T-helper 1 cell treated with Interleukin-12 subunit alpha and Interleukin-12 subunit beta and Interleukin-4 antibody, amounts not matched to agents 30 μg/mL and 1 μg/mL, for 36 hours (primary cell): Measurements from ENCODE around the gene PLEKHM2.

Experiments
- H3K27ac Mint-ChIP-seq: one replicate; pipeline ENCODE4 v1.8.0; 2021; ENCODE audit warnings: mild to moderate bottlenecking, mixed read lengths
- H3K27me3 Mint-ChIP-seq: one replicate; pipeline ENCODE4 v1.8.0; 2021; ENCODE audit warnings: low read depth, mixed read lengths
- H3K36me3 Mint-ChIP-seq: one replicate; pipeline ENCODE4 v1.8.0; 2021; ENCODE audit warnings: low read depth, mixed read lengths
- H3K4me1 Mint-ChIP-seq: one replicate; pipeline ENCODE4 v1.8.0; 2021; ENCODE audit warnings: low read depth, mixed read lengths
- H3K4me3 Mint-ChIP-seq: one replicate; pipeline ENCODE4 v1.8.0; 2021; ENCODE audit warnings: mild to moderate bottlenecking, moderate library complexity, mixed read lengths
- H3K9me3 Mint-ChIP-seq: one replicate; pipeline ENCODE4 v1.8.0; 2021; ENCODE audit warnings: mixed read lengths

Gene PLEKHM2

DNA sequence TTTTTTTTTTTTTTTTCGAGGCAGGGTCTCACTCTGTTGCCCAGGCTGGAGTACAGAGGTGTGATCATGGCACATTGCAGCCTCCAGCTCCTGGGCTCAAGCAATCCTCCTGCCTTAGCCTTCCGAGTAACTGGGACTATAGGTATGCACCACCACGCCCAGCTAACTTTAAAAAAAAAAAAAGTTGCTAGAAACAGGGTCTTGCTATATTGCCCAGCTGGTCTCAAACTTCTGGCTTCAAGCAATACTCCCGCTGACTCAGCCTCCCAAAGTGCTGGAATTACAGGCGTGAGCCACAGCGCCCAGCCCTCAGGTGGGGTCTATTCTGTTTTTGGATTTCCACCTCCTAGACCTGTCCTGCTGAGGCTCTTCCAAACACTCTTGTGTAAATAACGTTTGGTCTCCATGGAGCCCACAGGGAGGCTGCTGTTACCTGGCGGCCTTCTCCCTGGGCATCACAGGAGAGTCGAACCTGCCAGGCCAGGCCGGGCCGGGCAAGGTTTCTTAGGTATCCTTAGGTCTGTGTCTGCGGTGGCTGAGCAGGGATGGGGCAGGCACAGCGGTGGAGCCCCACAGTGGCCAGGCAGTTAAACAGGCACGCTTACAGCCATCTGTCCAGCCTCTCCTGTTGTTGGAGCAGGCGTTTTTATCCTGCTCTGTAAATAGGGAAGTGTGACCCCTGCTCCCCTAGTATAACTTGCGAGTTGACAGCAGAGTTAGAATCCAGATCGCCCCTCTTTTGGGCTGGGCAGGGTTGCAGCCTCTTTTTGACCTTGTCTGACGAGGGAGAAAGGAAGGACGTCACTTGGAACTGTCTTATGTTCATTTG lies 18.8 kb downstream of the PLEKHM2 start:
- Mint-ChIP-seq H3K9me3 (no peaks in the 10 kb centered on the region), H3K27me3 (no peaks in the 10 kb centered on the region), H3K36me3 (peaks cover 16% of the 10 kb centered on the region), H3K4me3 (no peak overlapping the region), H3K27ac (no peak overlapping the region), H3K4me1 (peaks cover 13% of the 10 kb centered on the region)

DNA sequence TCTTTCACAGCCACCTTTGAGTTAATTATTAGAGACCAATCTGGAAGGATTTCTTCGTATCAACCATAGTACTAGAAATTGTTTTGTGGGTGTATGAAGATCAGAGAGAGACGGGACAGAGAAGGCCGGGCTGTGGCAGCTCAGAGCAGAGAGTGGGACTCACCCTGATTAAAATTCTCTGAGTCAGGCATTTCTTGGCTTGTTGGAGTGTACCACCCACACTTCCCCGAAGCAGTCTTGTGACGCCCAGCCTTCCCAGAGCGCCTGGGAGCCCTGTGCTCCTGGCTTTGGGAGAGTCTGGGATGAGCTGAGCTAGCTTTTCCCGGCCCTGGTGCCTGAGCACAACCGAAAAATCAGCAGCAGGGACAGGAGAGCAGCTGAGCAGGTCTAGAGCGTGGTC lies 19.4 kb downstream of the PLEKHM2 start:
- Mint-ChIP-seq H3K27ac (no peak overlapping the region), H3K9me3 (no peaks in the 10 kb centered on the region), H3K27me3 (no peaks in the 10 kb centered on the region), H3K4me3 (no peak overlapping the region), H3K36me3 (peaks cover 16% of the 10 kb centered on the region), H3K4me1 (peaks cover 10% of the 10 kb centered on the region)

DNA sequence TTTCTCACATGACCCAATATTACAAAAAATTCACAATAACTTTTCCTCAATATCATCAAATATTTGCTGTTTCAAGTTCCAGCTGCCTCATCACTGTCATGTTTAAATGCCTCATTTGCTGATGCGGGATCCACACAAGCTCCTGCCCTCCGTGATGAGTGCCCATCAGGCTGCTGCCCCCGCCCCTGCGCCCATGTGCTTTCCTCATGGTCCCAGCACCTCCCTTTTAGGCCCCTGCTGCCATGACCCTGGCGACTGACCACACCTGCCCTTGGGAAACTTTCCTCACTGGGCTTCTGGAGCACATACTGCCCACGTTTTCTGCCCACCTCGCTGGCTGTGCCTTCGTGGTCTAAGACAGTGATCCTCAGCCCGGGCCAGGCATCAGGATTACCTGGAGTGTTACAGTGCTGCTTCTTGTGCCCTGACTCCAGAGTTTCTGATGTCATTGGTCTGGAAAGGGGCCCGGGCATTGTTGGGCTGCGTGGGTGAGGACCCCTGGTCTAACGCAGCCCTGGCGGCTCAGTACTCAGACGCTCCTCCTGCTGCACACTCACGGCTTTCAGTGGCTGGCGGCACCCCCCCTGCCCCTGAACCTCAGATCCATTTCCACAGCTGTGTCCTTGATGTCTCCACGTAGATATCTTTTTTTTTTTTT lies 20.5 kb downstream of the PLEKHM2 start:
- H3K9me3 Mint-ChIP-seq: no peaks in the 10 kb centered on the region
- no peak overlapping the region for H3K4me3 Mint-ChIP-seq
- peaks cover 8% of the 10 kb centered on the region for H3K4me1 Mint-ChIP-seq
- H3K27ac Mint-ChIP-seq: no peak overlapping the region
- no peaks in the 10 kb centered on the region for H3K27me3 Mint-ChIP-seq
- peaks cover 16% of the 10 kb centered on the region for H3K36me3 Mint-ChIP-seq

DNA sequence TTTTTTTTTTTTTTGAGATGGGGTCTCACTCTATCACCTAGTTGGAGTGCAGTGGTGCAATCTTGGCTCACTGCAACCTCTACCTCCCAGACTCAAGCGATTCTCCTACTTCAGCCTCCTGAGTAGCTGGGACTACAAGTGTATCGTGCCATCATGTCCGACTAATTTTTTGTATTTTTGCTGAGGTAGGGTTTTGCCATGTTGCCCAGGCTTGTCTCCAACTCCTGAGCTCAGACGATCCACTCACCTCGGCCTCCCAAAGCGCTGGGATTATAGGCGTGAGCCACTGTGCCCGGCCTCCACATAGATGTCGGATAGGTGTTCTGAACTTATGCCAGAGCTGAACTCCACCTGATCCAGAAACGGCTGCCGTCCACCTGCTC lies 21.1 kb downstream of the PLEKHM2 start:
- no peaks in the 10 kb centered on the region for H3K9me3 Mint-ChIP-seq
- no peak overlapping the region for H3K4me3 Mint-ChIP-seq
- H3K36me3 Mint-ChIP-seq: peaks cover 16% of the 10 kb centered on the region
- H3K4me1 Mint-ChIP-seq: peaks cover 8% of the 10 kb centered on the region
- H3K27ac Mint-ChIP-seq: no peak overlapping the region
- no peaks in the 10 kb centered on the region for H3K27me3 Mint-ChIP-seq

DNA sequence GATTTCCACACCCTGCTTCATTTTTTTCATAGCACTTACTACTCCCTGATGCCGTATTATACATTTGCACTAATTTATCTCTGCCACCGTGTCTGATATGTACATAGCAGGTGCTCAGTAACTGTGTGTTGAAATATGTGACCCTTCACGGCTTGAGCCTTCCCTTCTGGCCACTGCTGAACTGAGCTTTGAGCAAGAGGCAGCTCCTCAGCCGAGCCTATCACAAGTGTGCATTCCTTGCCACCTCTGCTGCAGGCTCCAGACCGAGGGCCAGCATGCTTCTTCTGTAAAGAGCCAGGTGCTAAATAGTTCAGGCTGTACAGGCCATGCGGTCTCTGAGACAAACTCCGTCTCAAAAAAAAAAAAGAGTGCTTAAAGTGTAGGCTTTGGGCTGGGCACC lies 22.6 kb downstream of the PLEKHM2 start:
- Mint-ChIP-seq H3K4me3 (no peak overlapping the region), H3K27me3 (no peaks in the 10 kb centered on the region), H3K4me1 (peaks cover 8% of the 10 kb centered on the region), H3K36me3 (peaks cover 11% of the 10 kb centered on the region), H3K9me3 (no peaks in the 10 kb centered on the region), H3K27ac (no peak overlapping the region)

DNA sequence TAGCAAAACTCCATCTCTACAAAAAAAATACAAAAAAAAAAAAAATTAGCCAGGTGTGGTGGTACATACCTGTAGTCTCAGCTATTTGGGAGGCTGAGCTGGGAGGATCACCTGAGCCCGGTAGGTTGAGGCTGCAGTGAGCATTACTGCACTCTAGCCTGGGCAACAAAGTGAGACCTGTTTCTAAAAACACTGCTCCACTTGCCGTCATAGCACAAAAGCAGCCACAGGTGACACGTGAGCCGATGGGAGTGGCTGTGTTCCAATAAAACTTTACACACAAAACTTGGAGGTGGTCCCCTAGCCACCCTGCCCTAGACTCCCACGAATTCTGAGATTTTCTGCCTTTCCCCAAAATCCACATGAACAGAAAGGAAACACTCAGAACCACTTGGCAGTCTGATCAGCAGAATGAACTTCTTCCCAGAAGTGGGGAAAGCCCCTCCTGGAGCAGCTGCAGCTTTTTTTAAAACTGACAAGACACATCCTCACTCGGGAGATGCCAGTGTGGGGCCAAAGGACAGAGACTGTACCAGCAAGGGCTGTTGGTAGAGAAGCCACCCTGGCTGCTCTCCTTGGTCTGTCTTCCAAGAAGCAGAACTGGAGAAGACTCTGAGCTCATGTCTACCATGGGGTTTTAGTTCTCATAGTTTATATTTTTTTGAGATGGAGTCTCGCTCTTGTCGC lies 23.3 kb downstream of the PLEKHM2 start:
- Mint-ChIP-seq H3K36me3 (peaks cover 10% of the 10 kb centered on the region), H3K27me3 (no peaks in the 10 kb centered on the region), H3K9me3 (no peaks in the 10 kb centered on the region), H3K4me1 (peaks cover 8% of the 10 kb centered on the region), H3K4me3 (no peak overlapping the region), H3K27ac (no peak overlapping the region)

DNA sequence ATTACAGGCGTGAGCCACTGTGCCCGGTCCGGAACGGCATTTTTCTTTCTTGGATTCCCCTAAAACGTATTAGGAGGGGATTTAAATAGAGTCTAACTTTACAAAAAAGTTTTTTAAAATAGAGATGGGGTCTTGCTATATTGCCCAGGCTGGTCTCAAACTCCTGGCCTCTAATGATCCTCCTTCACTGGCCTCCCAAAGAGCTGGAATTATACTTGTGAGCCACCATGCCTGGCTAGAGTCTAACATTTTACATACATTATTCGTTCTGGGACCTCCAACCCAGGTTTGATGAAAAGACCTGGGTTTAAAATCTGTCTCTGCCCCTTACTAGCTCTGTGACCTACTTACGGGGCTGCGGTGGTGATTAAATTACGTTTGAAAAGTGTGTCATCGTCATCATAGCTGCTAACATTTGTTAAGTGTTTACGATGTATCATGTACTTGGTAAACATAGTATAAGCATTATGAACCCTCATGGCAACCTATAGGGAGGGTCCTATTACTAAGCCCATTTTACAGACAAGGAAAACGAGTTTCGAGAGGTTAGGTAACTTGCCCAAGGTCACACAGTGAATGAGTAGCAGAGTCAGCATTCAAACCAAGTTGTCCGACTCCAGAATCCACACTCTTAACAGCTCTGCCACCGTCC lies 24.5 kb downstream of the PLEKHM2 start:
- Mint-ChIP-seq H3K27ac (no peak overlapping the region), H3K36me3 (peaks cover 10% of the 10 kb centered on the region), H3K4me3 (no peak overlapping the region), H3K9me3 (no peaks in the 10 kb centered on the region), H3K27me3 (no peaks in the 10 kb centered on the region), H3K4me1 (peaks cover 6% of the 10 kb centered on the region)

DNA sequence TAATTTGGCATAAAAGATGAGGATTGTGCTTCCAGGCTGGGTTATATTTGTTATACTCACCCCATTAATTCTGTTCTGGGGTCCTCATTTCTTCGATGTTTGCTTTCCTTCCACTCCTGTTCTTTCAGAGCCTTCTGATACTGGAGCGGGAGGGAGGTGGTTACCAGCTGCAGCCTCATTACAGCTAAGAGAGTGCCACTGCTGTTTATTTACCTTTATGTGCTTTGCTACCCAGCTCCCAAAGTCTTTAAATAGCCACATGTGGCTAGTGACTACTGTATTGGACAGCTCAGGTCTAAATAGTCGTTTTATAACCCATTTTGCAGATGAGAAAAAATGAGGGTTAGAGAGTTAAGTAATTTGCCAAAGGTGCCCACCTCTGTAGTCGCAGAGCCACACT lies 25.1 kb downstream of the PLEKHM2 start:
- Mint-ChIP-seq H3K36me3 (peaks cover 9% of the 10 kb centered on the region), H3K9me3 (no peaks in the 10 kb centered on the region), H3K4me1 (peaks cover 5% of the 10 kb centered on the region), H3K27ac (no peak overlapping the region), H3K4me3 (no peak overlapping the region), H3K27me3 (no peaks in the 10 kb centered on the region)

DNA sequence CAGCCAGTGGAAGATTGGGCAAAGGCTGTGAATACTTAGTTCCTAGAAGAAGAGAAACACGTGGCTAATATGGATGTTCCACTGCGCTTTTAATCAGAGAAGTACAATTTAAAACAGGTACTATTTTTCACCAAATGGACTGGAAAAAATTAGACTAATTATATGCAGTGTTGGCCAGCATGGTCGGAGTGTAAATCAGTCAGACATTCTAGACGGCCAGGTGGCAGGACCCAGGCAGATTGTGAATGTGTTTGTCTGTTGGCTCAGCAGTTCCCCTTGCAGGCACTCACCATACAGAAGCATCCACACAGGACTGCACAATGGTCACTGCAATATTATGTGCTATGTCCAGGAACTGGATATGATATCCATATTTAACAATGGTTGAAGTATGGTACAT lies 28.0 kb downstream of the PLEKHM2 start:
- Mint-ChIP-seq H3K27me3 (no peaks in the 10 kb centered on the region), H3K4me1 (no peaks in the 10 kb centered on the region), H3K9me3 (no peaks in the 10 kb centered on the region), H3K4me3 (no peak overlapping the region), H3K27ac (no peak overlapping the region), H3K36me3 (no peaks in the 10 kb centered on the region)

DNA sequence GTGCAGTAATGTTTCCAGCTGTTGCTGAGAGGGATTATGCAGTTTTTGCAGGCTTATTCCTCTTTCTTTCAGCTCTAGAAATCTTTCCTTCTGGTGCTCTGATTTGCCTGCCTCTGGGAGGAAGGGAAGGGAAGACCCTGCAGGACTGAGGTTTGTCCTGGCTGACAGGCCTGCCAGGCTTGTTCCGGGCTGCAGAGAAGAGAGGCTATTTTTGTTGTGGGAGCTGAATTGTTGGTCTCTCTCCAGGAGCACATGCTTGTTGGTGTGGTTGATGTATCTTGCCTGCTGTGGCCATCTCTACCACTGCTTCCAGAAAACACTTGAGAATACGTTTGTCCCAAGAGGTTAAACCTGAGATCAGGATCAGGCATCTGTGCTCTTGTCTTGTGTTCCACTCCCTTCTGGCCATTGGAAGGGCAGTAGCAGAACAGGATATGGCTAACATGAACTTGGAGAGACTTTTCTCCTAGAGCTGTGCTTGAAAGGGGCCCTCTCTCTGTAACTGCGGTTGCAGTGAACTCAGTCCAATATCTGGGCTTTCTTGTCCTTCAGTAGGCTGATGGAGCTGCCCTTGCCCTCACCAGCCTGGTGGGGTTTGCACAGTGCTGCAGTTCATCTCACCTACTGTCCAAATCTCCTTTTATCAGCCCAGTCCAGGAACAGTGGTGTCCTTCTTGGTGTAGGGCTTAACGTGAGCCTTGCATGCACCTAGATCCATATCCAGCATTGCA lies 30.5 kb downstream of the PLEKHM2 start:
- H3K36me3 Mint-ChIP-seq: peaks cover 3% of the 10 kb centered on the region
- H3K27ac Mint-ChIP-seq: no peak overlapping the region
- H3K4me1 Mint-ChIP-seq: no peaks in the 10 kb centered on the region
- no peak overlapping the region for H3K4me3 Mint-ChIP-seq
- no peaks in the 10 kb centered on the region for H3K27me3 Mint-ChIP-seq
- no peaks in the 10 kb centered on the region for H3K9me3 Mint-ChIP-seq

DNA sequence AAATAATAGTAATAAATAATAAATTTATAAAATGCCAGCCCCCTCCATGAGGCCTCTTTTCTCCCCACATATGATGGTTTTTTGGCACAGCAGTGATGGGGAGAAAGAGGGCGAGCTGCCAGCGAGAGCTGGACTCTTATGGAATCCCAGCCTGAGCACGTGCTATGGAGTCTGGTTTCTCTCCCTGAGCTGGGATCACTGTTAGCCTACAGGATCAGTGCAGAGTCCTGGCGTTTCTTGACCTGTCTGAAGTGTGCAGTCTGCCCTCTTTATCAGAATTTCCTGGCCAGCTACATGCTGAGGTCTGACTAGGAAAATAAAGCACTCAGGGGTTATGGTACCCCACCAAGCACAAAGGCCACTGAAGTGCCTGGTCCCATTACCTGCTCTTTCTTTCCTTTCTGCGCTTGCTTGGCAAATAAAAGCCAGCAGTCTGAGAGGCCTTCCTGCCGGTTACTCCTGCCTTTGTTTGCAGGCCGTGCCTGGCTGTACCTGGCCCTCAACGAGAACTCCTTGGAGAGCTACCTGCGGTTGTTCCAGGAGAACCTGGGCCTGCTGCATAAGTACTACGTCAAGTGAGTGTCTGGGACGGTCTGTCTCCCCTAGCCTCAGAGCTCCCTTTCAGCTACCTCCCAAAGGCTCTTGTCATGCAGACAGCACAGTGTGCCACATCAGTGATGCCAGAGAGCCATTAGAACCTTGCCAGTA lies 33.5 kb downstream of the PLEKHM2 start:
- H3K36me3 Mint-ChIP-seq: peaks cover 5% of the 10 kb centered on the region
- no peaks in the 10 kb centered on the region for H3K9me3 Mint-ChIP-seq
- H3K27me3 Mint-ChIP-seq: no peaks in the 10 kb centered on the region
- H3K4me1 Mint-ChIP-seq: no peaks in the 10 kb centered on the region
- H3K4me3 Mint-ChIP-seq: no peak overlapping the region
- no peak overlapping the region for H3K27ac Mint-ChIP-seq

DNA sequence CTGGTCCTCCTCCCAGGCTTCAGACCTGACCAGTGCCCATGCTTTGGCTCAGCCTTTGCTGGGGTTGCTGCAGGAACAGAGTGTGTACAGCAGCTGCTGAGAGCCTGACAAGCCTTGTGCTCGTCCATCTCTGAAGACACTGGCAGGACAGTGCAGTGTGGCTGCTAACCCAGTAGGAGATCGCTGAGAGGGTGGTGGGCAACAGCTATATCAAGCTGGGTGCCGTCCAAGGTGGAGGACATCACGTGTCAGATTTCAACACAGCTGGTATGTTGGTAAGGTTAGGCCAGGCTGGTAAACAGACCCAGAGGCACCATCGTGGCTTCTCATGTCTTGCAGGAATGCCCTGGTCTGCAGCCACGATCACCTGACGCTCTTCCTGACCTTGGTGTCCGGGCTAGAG lies 34.1 kb downstream of the PLEKHM2 start:
- Mint-ChIP-seq H3K27ac (no peak overlapping the region), H3K9me3 (no peaks in the 10 kb centered on the region), H3K4me3 (no peak overlapping the region), H3K27me3 (no peaks in the 10 kb centered on the region), H3K4me1 (no peaks in the 10 kb centered on the region), H3K36me3 (peaks cover 5% of the 10 kb centered on the region)

DNA sequence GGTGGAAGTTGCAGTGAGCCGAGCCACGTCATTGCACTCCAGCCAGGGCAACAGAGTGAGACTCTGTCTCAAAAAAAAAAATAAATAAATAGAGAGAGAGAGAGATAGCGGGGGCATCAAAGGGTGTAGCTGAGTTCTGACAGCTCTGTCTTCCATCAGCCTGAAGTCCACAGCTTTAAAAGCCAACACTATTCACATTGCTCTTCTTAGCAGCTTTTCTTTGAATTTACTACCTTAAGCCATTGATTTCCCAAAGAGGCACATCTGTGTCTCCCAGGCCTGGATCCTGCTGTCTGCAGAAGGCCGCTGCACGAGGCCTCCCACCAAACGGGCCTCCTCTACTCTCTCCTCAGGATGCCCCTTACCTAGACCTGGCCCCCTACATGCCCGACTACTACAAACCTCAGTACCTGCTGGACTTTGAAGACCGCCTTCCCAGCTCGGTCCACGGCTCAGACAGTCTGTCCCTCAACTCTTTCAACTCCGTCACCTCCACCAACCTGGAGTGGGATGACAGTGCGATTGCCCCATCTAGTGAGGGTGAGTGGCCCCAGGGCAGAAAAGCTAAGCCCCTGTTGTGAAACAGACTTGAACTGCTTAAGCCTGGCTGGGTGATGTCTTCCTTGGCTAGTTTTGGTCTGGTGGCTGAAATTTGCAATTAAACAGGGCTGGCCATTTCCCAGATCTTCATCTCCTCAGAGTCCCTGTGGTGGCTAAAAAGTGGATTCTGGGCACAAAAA lies 35.4 kb downstream of the PLEKHM2 start:
- Mint-ChIP-seq H3K9me3 (no peaks in the 10 kb centered on the region), H3K36me3 (peaks cover 6% of the 10 kb centered on the region), H3K4me3 (no peak overlapping the region), H3K27ac (no peak overlapping the region), H3K27me3 (no peaks in the 10 kb centered on the region), H3K4me1 (no peaks in the 10 kb centered on the region)
